ENCODE measurements around the gene TLE4.

TLE4 gene

GRCh38 chr9:79568337-79569101, 3.2 kb upstream of the TLE4 start:
- no peak for TF ChIP-seq POLR2A (IDR thresholded peaks at IDR 0.05; ENCODE audit: extremely low read depth, insufficient read length)
- no peak for TF ChIP-seq MAX (IDR thresholded peaks at IDR 0.05; ENCODE audit: low read depth, low read length)
- TF ChIP-seq CTCF (IDR thresholded peaks at IDR 0.05; ENCODE audit: low read depth, low read length): no peak
- TF ChIP-seq MYC (IDR thresholded peaks at IDR 0.05; ENCODE audit: low read depth, low read length): no peak
- no peak for DNase-seq (ENCODE audit: low read depth)
- no peak overlapping the region for H3K4me3 ChIP-seq (ENCODE audit: low read depth, low read length)

- no peak for DNase-seq (ENCODE audit: low read depth)
- TF ChIP-seq CTCF (IDR thresholded peaks at IDR 0.05; ENCODE audit: low read depth, low read length): no peak
- H3K4me3 ChIP-seq (ENCODE audit: low read depth, low read length): no peak overlapping the region
Measured at GRCh38 chr9:79569814-79570447, 1.8 kb upstream of the TLE4 start.

- TF ChIP-seq MYC (IDR thresholded peaks at IDR 0.05; ENCODE audit: low read depth, low read length) (no peak), MAX (IDR thresholded peaks at IDR 0.05; ENCODE audit: low read depth, low read length) (no peak), POLR2A (IDR thresholded peaks at IDR 0.05; ENCODE audit: extremely low read depth, insufficient read length) (no peak), CTCF (IDR thresholded peaks at IDR 0.05; ENCODE audit: low read depth, low read length) (no peak)
- DNase-seq (ENCODE audit: low read depth): peak; percentile 41
- peak overlapping the region; percentile 76 for H3K4me3 ChIP-seq (ENCODE audit: low read depth, low read length)
Measured at GRCh38 chr9:79570448-79571308, 1.1 kb upstream of the TLE4 start.

GRCh38 chr9:79572032-79572607, 355 bp downstream of the TLE4 start:
- peak overlapping the region; percentile 78 for H3K4me3 ChIP-seq (ENCODE audit: low read depth, low read length)
- DNase-seq (ENCODE audit: low read depth): peak; percentile 54
- no peak; the same call in 1 of the 2 replicates for TF ChIP-seq MAX (IDR thresholded peaks at IDR 0.05; ENCODE audit: low read depth, low read length)
- no peak for TF ChIP-seq POLR2A (IDR thresholded peaks at IDR 0.05; ENCODE audit: extremely low read depth, insufficient read length)
- TF ChIP-seq CTCF (IDR thresholded peaks at IDR 0.05; ENCODE audit: low read depth, low read length): no peak
- TF ChIP-seq MYC (IDR thresholded peaks at IDR 0.05; ENCODE audit: low read depth, low read length): no peak

- peak; percentile 60 for DNase-seq (ENCODE audit: low read depth)
- H3K4me3 ChIP-seq (ENCODE audit: low read depth, low read length): peak overlapping the region; percentile 77
- TF ChIP-seq POLR2A (IDR thresholded peaks at IDR 0.05; ENCODE audit: extremely low read depth, insufficient read length): no peak
- TF ChIP-seq MAX (IDR thresholded peaks at IDR 0.05; ENCODE audit: low read depth, low read length): no peak
- TF ChIP-seq CTCF (IDR thresholded peaks at IDR 0.05; ENCODE audit: low read depth, low read length): no peak
- no peak for TF ChIP-seq MYC (IDR thresholded peaks at IDR 0.05; ENCODE audit: low read depth, low read length)
Measured at GRCh38 chr9:79572608-79573411, 1.0 kb downstream of the TLE4 start.
